Daoy (cell line): Measurements from ENCODE around the gene ANAPC15. TPM values are rescaled to one million over a fixed set of nuclear protein-coding genes. Genes with fewer than 3 reads are reported as not detected.

Experiments
- DNase-seq: peaks from one replicate; pipeline ENCODE4 v3.0.0-alpha.2; 2015; ENCODE audit warnings: low read depth
- total RNA-seq: library from RNA; depleted of rRNA; stranded (reverse); fragments of >200 nt; shearing (Covaris generic); gene quantifications from 2 replicates; pipeline ENCODE4 v1.2.3, GENCODE V29; 2014

Gene ANAPC15
- total RNA-seq, 1 experiment from 2014 or later, result 38.8 TPM

DNA sequence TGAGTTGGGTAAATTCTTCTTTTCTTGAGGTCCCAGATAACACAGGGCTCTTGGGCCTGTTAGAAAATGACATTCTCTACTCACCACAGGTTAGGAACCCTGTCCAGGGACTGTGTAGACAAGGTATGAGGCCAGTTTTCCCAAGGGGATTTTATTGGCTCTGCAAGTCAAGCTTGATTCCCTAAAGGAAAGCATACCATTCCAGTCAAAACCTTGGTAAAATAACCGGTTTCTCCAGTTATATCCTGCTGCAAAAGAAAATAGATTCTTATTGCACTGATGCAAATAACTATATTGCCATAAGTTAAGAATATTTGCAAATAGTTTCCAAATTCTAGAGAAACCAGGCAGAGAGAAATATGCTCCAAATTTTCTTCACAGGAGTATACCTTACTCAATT, 13.5 kb upstream of the ANAPC15 start:
- no peak for DNase-seq

DNA sequence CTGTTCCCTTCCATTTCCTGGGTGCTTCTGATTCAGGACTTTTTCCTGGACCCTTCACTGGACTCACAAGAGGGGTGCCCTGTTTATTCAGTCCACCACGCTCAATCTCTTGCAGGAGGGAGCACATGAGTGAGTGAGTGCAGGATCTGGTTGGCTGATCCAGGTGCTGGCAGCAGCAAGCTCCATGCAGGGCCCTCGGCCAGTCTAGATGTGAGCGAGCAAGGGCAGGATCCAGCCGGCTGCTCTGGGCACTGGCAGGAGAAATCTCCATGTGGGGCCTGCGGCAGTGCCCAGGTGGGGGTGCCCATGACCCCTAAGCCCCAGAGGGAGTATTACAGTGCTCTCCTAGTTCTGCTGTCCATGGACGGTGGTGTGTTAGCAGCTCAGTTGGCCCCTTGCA, 11.6 kb upstream of the ANAPC15 start:
- no peak for DNase-seq

DNA sequence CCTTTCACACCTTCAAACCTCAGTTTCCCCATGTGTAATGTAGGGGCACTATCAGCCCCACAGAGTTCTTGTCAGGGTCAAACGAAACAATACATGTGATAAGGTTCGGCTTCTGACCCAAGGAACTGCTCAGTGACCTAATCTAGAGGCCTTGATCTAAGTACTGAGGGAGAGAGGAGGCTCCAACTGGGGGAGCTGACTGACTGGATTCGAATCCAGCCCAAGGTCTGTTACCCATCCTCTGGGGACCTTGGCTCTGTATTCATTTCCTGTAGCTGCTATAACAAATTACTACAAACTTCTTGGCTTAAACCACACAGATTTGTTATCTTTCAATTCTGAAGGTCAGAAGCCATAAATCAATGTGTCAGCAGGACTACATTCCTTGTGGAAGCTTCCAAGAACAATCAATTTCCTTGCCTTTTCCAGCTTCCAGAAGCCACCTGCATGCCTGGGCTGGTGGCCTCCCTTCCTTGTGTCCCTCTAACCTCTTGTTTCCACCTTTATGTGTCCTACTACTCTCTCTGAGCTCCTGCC, 10.7 kb upstream of the ANAPC15 start:
- DNase-seq, result no peak

DNA sequence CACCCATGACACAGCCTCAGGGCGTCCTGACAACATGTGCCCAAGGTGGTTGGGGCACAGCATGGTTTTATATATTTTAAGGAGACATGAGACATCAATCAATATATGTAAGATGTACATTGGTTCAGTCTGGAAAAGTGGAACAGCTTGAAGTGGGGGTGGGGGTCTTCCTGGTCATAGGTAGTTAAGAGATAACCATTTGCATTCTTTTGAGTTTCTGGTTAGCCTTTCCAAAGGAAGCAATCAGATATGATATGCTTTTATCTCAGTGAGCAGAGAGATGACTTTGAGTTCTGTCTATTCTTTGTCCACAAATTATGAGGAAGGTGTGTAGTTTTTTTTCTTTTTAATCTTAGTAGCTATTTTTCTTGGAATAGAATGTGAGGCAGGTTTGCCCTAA, 10.1 kb upstream of the ANAPC15 start:
- no peak for DNase-seq

DNA sequence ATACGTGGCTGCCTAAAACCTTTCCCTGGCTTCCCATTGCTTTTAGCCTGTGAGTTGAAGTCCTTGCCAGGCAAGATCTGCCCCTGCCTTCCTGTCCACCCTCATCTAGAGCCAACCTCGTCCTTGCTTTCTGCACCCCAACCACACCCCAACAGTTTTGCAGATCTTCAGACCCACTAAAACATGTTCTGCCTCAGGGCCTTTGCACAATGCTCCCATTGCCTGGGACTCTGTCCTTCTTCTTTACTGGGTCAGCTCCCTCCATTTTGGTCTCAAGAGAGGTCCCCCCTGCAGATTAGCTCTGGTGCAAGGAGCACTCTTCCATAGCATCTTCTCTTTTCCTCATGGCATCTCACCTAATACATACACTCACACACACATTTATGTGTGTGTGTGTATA, 8.4 kb upstream of the ANAPC15 start:
- DNase-seq, result no peak

DNA sequence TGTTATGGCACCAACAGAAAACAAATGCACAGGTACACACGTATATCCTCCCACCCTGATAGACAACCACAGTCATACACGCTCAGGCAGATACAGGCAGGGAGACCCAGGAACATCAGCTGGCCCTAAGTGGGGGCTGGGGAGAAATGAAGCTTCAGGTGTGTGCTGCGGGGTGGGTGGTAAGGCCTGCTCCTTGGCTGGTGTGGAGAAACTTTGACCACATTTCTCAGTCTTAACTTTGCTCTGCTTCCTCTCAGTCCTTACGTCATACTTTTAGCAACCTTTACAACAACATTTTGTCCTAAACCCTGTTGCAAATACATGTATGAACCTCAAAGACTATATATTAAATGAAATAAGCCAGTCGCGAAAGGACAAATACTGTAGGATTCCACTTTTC, 6.7 kb upstream of the ANAPC15 start:
- DNase-seq, result no peak

DNA sequence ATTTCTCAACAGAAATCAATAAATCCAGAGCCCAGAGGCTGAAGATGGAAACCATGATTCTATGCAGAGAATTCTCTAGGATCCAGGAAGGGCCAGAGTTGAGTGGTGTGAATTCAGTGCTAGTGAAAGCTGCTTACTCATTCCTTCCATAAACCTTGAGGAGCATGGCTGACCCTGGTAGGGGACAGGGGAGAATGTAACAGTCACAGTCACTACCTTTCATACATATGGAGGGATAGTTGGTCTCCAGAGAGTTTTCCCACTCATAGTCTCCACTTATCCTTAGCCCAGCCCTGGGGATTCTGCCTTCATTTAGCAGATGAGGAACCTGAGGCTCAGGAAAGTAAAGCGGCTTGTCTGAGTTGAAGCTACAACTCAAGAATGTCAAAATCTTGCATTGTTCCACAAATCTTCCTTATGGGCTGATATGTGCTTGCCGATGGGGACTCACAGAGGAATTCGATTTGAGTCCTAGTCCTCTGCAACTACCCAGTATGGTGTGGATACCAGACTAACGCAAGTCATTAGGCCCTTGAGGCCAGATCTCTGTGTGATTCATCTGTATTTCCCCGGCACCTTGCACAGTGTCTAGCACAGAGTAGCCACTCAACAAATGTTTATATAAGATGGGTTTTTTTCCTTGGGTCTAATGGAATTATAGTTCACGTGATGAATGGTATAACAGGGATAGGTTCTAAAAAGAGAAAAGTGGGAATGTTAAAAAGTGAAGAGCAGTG, 3.7 kb upstream of the ANAPC15 start:
- no peak for DNase-seq

DNA sequence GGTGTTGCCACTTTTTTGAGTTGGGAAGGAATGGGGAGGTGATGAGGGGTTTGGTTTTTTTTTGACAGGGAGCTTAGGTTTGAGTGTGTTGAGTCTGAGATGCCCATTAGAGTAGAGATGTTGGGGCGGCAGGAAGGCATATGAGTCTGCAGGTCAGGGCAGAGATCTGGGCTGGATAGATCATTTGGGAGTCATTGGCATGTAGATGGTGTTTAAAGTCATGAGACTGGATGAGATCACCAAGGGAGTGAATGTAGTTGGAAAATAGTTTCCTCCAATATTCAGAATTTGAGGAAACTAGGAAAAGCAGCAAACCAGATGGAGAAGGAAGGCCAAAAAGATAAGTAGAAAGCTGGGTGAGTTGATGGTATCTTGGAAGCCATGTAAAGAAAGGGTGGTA, 2.1 kb upstream of the ANAPC15 start:
- no peak for DNase-seq

DNA sequence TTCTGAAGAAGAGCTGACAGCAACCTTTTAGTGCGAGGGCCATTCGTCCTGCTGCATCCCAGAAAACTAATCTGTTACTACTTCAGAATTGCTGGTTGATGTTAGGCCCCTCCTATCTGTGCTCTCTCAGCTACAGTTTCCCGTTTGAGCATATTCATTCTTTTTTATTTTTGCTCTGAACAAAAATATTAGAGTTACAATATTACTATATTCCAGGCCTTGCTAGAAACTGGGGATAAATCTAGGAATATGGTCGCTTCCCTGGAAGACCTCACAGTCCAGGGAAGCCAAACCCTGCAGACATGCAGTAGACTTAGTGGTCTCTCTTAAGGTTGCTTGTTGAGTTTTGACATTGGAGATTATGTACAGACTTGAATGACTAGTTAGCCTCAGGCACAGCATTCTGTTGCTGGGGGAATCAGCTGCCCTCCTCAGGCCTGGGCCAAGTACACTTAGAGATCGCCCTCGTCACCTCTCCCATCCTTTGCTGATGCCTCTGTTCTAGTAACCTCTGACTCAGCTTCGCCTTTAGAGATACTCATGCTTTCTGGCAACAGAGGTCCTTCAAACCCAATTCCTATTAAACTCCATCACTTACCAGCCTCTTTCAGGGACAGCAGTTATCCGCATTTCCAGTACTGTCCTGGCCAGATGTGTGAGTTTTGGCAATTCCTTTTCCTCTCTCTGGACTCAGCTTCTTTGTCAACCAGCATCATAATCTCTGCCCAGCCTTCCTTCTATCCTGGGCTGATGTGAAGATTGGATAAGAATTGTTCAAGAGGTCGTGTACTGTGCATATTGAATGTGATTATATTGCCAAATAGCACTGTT, 698 bp upstream of the ANAPC15 start:
- peak; percentile 13 for DNase-seq

DNA sequence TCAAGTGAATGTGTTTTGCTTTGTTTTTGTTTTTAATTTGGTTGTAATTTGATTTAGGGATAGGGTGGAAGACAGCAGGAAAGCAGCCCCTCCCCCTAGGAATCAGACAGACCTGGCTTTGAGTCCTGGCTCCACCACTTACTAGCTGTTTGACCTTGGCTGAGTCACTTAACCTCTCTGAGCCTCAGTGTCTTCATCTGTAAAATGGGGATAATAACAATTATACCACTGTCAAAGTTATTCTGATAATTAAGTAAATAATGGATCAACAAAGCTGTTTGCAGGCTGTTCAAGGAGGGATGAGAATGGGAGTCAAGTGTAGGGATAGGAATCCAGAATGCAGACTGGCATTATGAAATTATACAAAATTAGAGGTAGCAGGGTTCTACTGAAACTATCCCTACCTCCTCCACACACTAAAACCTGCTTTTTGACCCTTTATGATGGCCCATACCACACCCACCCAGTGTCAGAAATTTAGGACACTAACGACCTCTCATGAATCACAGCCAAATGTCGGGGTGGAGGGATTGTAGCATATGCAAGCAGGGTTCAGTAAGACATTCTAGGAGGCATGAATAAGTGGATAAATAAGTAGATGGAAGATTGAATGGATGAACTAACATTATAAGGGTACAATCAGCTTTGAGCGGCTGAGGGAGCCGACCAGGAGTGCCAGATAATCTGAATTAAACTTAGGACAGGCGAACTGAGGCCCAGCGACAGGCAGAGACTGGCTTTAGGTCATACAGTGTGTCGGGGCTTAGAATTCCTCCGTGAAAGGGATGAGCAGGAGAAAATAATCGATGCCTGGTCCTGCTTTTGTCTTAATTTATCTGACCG, 974 bp downstream of the ANAPC15 start:
- DNase-seq, result no peak

DNA sequence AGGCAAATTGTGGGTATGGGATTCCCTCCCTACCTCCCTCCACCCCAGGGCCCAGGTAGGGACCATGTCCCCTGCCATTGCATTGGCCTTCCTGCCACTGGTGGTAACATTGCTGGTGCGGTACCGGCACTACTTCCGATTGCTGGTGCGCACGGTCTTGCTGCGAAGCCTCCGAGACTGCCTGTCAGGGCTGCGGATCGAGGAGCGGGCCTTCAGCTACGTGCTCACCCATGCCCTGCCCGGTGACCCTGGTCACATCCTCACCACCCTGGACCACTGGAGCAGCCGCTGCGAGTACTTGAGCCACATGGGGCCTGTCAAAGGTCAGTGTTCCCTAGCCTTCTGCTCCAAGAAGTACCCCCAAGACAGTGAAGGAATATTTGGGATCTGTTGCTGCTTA, 6.6 kb downstream of the ANAPC15 start, which contains the start of gene TOMT:
Gene TOMT (plus strand): TSS at position 37 of the 400 bp plus-strand sequence. CDS start 28 bp downstream, at position 65.
- no peak for DNase-seq

DNA sequence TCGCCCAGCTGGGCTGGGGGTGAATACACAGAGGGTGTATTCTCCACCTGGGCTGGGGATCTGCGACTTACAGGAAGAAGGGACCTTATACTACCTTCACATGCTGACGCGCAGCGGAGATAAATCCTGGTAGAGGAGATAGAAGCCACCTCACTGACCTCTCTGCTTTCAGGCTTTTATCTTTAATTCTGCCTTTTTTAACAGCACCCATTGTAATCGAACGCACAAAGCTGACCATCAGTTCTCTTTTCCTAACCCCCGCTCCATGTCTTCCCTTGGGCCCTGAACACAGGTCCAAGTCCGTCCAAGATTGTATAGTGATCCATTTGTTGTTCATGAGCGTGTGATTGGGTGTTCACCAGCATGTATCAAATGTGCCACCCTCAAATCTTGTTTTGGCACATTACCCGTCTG, 8.7 kb downstream of the ANAPC15 start:
- DNase-seq, result no peak

DNA sequence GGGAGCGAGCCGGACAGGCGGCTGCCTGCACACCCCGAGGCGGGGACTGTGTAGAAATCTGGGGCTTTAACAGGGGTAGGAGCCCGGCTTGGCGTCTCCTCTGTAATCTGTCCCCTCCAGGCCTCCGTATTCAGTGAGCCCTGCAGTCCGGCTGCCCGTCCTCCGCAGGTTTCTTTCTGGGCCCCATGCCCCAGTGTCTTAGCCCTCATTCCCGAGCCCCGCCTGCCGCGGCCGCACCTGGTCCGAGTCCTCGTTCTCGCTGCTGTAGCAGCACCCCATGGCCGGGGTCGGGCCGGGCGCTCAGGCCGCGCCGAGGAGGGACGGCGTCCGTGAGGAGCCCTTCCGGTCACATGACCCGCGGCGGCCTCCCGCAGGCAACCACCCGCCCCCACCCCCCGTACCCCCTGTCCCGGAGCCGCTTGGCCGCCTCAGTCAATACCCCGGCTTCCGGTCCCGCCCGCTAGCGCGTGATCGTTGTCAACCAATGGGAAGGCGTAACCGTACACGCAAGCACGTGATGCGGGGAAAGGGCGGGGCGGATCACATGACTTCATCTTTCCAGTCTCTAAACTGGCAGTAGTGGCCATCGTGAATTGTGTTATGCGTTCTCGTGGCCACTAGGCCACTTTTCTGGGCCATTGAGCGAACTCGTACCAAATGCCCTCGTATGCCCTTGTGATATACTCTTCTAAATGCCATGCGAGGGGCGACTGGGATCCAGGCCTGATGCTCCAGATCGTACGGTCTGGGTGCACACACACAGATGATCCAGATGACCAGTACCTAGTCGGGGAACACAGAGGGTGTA, 9.3 kb downstream of the ANAPC15 start, which contains the start of gene LAMTOR1:
Gene LAMTOR1 (minus strand): TSS at position 352 of the 808 bp plus-strand sequence. CDS start 73 bp downstream, at position 279.
- DNase-seq, result peak; percentile 98

DNA sequence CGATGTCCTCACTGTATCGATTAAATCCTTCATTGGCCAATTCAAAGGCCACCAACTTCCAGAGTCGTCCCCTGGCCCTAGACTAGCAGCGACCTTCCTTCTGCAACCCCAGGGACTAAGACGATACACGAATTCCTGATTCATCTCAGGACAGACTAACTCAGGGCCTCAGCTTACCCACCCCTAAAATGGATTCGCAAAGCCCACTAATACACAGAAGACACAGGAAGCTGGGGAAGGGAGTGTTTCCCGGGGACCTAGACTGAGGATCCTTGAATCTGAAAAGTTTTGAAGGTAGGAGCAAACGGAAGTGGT, 9.9 kb downstream of the ANAPC15 start:
- DNase-seq, result no peak

DNA sequence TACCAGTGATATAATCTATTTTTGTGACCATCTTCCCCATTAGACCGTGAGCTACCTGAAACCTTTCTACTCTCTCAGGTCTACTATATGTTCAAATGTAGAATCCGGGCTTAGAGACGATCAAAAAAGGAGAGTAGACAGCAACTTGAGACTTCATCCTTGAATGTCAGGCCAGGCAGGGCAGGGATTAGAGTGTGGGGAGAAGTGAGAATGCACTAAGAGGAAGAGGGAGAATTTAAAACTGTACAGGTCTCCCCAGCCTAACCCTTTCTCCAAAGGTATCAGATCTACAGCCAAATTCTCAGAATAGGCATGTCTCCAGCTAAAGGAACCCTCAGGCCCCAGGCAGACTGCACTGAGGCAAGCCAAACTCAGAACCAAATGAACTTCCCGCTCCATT, 10.3 kb downstream of the ANAPC15 start:
- no peak for DNase-seq

DNA sequence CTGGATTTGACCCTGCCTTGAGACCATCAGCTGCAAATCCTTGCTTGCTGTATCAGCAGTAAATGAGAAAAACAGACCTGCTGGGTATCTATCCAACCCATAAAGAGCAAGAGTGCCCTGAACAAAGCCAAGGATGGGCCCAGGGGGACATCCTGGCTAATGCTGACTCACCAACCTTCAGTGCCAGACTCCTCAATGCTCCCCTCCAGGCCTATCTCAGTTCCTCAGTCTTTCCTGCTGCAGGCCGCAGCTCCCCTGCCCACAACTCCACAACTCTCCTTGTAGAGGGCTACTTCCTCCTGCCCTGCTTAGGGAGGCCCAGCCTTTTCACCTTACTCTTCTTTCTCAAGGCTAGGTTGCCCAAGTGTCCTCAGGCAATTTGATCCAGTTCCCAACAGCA, 12.0 kb downstream of the ANAPC15 start:
- no peak for DNase-seq

DNA sequence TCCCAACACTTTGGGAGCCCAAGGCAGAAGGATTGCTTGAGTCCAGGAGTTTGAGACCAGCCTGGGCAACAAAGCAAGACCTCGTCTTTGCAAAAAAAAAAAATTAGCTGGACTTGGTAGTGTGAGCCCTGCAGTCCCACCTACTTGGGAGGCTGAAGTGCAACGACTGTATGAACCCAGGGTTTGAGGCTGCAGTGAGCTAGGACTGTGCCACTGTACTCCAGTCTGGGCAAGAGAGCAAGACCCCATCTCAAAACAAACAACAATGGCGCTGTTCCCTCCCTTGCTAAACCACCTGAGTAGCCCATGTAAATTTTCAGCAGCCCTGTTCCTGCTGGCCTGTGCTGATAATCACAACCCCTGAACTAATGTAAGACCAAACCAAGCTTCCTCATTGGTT, 12.5 kb downstream of the ANAPC15 start:
- no peak for DNase-seq

DNA sequence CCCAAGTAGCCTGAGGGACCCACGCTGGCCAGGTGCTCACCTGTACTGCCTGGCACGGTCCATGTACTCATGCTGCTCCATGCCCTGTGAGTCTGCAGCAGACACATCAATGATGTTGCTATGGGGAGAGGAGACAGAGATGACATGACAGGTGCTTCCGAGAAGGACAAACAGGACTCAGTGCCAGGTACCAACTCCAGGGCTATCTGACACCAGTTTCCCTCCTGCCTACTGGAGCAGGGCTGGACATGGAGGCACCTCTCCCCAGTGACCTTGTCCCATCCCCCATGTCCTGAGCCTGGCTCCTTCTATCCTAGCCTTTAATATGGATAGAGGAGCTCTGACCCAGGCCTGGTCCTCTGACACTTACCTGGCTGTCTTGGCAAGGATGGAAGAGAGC, 13.8 kb downstream of the ANAPC15 start:
- no peak for DNase-seq

DNA sequence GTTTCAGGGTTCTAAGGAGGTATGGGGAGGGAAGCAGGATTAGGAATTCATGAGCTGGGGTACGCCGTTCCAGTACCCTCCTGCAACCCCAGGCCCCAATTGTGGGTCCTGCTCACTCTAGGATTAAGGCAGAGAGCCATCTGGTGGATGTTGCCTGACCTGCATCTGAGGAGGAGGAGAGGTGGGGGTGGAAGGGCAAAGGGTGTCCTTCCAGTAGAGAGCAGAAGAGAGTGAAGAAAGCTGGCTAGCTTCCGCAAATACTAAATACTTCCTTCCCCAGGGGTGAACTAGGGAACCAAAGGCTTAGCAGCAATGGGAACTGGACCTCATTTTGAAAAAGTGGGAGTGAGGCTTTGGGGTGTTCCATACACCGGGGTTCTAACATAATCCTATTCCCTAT, 21.2 kb downstream of the ANAPC15 start:
- DNase-seq, result peak; percentile 55

DNA sequence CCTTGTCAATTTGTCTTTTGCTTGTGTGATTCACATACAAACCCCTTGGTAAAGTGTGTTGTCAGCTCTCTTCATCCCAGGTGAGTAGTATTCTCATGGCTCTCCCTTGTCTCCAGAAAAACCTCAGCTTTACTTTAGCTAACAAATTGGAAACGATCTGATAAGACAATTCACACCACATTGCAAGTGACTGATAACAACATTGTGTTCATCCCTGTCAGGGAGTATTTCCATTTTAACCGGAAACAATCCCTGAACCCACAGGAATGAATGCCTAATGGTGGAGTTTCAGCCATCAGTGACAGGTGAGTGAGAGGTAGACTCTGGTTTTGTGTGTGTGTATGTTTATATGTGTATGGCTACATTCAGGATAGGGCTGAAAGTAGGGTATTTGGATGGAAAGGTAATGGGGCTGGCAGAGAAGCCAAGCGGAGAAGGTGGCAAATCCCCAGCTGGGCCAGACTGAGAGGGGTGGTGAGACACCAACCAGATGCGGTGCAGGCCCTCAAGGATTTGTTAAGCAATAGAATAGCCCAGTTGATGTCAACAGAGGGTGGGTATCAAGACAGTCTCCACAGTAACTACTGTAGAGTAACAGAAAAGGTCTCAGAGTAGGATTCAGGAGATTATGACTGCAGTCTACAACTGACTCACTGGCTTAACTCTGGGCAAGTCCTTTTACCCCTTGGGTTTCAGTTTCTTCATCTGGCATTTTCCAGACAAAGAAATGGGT, 24.3 kb downstream of the ANAPC15 start:
- DNase-seq, result no peak
